Spleen (tissue), 7 donors: ENCODE data around the gene CFAP70.

Experiments used
- CTCF ChIP-seq, 11 experiments: fragments of 200-600 bp in 7 of 11; fragments of 450-650 bp in 4 of 11; sonication (generic) in 4 of 11; IDR thresholded peaks in 8 of 11; conservative IDR thresholded peaks in 3 of 11; 1 replicate in 7 of 11; 2 replicates in 4 of 11; pipeline versions ENCODE4 v1.4.0 to v1.8.0; 2016 to 2021; ENCODE audit warnings: antibody characterized with exemption in 11 of 11, inconsistent platforms in 4 of 11, mild to moderate bottlenecking in 1 of 11
- POLR2A ChIP-seq, 3 donors: fragments of 450-650 bp; IDR thresholded peaks; one replicate each; pipeline ENCODE4 v1.5.1; 2017; ENCODE audit warnings: antibody characterized with exemption in 3 of 3, mild to moderate bottlenecking in 1 of 3
- donor health status: DM: no; HTN: no; CAD: no; lungs with moderate emphysema.
- donor health status: DM: no; HTN: no; CAD: no.
- donor health status: DM: no; HTN: no; CAD: no.

GRCh38 chr10:73293461-73293860 is 65.2 kb downstream of the CFAP70 start:
- TF ChIP-seq CTCF (IDR thresholded peaks at IDR 0.05 in 8 of 11, conservative IDR thresholded peaks at IDR 0.05 in 3 of 11), result no peak
- TF ChIP-seq POLR2A (IDR thresholded peaks at IDR 0.05), result no peak
